ENCODE results near the gene FAM114A1.

Gene FAM114A1

GRCh38 chr4:38858097-38858420, 9.5 kb upstream of the FAM114A1 start:
- DNase-seq (ENCODE audit: low read depth in 4 of 4, low spot score in 1 of 4), result no peak

DNA sequence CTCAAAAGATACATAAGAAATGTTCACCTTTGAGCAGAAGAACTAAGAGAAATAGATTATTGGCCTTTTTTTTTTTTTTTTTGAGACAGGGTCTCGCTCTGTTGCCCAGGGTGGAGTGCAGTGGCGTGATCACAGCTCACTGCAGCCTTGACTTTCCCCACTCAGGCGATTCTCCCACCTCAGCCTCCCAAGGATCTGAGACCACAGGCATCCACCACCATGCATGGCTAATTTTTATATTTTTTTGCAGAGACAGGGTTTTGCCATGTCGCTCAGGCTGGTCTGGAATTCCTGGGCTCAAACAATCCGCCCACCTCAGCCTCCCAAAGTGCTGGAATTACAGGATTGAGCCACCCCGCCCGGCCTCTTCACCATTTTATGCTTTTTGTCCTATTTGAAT, 8.1 kb upstream of the FAM114A1 start:
- no peak for DNase-seq (ENCODE audit: low read depth in 4 of 4, low spot score in 1 of 4)

DNA sequence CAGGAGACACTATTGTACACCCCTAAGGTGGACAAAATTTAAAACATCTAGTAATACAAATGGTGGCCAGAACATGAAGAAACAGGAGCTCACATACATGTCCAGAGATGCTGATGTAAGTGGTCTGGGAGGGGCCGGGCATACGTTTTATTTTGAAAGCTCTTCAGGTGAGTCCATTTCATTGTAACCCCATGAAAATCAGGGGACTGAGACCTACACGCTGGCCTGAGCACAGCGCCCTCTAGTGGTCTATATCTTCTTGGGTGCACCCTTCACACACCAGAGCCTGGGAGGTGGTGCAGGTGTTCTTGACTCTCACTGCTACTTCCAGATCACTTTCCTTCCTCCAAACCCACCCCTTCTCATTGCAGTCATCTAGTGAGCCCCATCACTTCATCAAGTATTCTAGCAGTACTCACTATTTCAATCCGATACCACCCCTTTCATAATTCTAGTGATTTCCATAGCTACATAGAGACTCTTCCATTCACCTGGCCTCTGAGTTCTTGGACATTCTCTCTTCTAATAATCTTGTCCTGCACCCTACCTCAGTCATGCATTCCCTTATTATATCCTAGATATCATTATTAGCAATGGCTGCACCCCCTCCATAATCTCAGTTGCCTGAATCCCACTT, 6.7 kb upstream of the FAM114A1 start:
- DNase-seq (ENCODE audit: low read depth in 4 of 4, low spot score in 1 of 4), result peak; percentile 27 to 42 (median 36)

DNA sequence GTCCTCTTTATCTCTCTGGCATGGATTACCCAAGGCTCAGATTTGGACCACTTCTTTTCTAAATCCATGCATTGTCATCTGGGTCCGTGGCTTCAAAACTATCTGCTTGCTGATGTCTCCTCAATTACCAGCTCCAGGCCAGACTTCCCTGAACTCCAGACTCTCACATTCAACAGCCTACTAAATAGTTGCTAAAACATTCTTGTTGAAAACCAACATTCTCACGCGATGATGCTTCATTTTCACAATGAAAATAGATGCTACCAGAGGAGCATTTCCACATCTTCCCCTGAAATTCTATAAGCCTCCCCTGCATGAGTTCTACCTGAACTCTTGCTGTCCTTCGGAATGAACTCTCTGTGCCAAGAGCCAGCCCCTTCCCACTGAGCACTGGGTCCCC, 5.8 kb upstream of the FAM114A1 start:
- no peak for DNase-seq (ENCODE audit: low read depth in 4 of 4, low spot score in 1 of 4)

DNA sequence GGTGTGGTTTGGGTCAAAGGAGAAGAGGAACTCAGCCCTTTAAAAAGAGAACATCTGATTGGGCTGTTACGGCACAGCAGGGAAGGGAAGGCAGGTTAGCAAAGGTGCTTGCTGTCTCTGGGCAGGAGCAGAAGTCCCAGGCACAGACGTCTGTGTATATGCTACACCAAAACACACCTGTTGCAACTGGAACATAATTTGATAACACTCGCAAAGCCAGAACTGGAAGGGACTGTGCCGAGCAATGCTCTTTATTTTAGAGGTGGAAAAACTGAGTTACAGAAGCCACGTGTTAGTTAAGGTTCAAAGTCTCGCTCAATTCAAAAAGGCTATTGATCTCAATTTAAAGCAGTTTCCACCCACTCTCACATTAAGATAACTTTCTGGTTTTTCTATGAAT, 2.2 kb upstream of the FAM114A1 start:
- DNase-seq (ENCODE audit: low read depth in 4 of 4, low spot score in 1 of 4), result no peak

DNA sequence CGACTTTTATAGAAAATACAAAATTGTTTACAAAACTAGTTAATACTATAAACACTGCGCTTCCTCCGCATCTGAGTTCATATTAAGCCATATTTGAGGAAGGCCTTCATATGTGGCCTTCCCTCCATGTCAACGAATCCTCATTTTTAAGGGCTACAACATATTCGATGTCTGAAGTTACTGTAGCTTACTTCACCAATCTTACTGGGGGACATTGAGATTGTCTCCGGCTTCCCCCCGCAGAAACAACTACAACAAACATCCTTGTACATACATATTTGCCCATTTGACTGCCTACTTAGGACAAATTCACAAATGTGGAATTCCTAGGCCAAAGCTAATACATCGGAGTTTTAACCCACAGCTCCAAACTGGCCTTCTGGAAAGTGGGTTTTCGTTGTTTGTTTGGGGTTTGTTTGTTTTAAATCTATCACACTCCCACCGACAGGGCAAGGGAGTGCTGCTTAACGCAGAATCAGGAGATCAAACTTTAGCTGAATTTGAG, 581 bp upstream of the FAM114A1 start:
- no peak for DNase-seq (ENCODE audit: low read depth in 4 of 4, low spot score in 1 of 4)

DNA sequence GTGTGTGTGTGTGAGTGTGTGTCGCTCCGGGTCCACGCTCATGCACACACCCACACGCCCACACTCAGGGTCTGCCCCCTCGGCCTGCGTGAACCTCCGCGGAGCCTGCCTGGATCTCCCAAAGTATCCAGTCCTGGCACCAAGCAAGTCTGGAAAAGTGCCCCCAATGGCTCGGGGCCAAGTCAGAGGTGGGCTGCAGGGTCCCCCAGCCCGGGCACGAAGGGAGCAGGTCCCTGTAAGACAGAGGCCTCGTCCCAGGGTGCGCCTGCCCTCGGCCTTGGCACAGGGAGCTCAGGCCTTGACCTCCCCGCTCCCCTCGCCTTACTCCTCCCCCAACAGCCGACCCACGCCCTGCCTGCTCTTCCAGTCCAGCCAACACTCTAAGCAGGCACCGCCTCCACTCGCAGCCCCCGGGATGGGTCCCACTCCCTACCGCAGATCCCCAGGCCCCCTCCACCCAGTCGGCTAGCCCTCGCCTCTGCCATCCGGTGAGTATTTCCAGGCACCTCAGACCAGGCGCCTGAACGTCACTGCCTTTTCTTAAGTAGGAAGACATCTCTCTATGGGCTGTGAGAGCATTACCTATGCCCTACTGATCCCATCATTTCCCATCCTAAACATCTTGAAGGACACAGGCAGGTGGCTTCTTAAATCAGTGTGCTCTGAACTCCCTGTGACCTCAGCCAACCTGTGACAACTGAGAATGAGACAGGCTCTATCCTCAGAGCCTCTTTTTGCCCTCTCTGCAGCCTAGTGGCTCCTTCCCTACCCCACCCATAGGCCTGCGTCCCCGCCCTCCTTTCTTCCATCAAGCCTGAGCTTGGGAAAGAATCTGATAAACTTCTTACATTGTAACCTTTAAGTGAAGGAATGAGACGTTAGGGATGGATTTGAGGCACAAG, 704 bp downstream of the FAM114A1 start:
- DNase-seq (ENCODE audit: low read depth in 4 of 4, low spot score in 1 of 4), result no peak

DNA sequence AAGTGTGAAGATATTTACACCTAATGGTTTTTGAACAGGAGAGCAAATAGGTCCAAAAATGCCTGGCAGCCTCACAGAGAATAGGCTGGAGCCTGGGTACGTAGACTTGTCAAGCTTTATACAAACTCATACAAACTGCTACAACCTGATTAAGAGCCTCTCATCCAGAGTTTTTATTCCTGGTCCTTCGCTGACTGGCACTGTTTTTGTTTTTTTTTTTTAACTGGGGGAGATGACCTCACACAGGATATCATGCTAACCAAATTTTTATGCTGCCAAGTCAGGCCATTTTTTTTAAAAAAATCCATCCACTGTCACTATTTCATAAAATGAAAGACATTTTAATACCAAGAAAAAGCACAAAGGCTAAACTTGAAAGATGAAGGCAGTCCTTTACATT, 1.9 kb downstream of the FAM114A1 start:
- no peak for DNase-seq (ENCODE audit: low read depth in 4 of 4, low spot score in 1 of 4)

- no peak for DNase-seq (ENCODE audit: low read depth in 4 of 4, low spot score in 1 of 4)
Observed at GRCh38 chr4:38870098-38870808, 2.6 kb downstream of the FAM114A1 start.

GRCh38 chr4:38871593-38871992, 4.0 kb downstream of the FAM114A1 start:
- DNase-seq (ENCODE audit: low read depth in 4 of 4, low spot score in 1 of 4), result no peak

GRCh38 chr4:38872620-38873019, 5.0 kb downstream of the FAM114A1 start:
- DNase-seq (ENCODE audit: low read depth in 4 of 4, low spot score in 1 of 4), result no peak

DNA sequence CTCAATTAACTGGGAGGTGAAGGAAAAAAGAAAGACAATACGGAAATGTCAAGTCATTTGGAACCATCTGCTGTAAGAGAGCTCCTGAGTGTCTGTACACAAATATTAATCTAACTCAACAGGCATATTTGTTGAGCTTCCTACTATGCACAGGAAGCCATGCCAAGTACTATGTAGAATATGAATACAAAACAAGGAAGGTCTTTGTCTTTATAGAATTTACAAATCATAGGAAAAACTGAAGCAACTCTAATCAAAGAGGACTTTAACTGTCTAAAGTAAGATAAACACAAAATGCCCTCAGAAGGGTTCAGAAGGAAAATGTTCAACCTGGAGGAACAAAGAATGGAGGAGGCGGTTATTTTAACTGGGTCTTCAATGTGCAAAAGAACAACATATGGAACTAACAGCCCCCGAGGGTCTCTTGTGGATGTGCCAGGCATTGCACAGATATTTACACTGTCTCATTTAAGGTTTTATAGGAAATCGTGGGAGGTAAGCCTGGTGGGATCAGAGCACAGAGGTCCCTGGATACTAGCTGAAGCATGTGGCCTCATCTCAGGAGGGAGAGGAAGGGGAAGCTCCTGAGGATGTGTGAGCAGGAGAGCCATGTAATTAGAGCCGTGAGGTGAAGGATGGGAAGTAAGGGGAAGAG, 5.8 kb downstream of the FAM114A1 start:
- no peak for DNase-seq (ENCODE audit: low read depth in 4 of 4, low spot score in 1 of 4)

- no peak for DNase-seq (ENCODE audit: low read depth in 4 of 4, low spot score in 1 of 4)
Observed at GRCh38 chr4:38876636-38877035, 9.0 kb downstream of the FAM114A1 start.

- no peak for DNase-seq (ENCODE audit: low read depth in 4 of 4, low spot score in 1 of 4)
Observed at GRCh38 chr4:38884254-38884653, 16.6 kb downstream of the FAM114A1 start.

DNA sequence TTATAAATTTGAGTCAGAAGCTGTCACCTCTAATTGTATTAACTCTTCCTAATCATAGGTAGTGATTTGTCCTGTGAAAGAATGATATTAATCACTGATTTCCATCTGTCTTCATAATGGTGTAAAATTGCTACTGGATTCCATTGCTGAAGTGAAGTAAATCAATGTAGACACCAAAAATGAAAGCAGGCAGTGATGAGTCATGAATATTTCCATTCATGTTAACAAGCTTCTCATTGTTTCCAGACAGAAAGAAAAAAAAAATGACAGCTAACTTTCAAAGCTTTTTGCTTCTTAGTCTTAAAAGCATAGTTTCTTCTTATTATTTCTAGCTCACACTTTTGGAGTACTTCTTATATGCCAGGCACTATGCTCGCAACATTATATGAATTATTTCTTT, 21.5 kb downstream of the FAM114A1 start:
- DNase-seq (ENCODE audit: low read depth in 4 of 4, low spot score in 1 of 4), result no peak

DNA sequence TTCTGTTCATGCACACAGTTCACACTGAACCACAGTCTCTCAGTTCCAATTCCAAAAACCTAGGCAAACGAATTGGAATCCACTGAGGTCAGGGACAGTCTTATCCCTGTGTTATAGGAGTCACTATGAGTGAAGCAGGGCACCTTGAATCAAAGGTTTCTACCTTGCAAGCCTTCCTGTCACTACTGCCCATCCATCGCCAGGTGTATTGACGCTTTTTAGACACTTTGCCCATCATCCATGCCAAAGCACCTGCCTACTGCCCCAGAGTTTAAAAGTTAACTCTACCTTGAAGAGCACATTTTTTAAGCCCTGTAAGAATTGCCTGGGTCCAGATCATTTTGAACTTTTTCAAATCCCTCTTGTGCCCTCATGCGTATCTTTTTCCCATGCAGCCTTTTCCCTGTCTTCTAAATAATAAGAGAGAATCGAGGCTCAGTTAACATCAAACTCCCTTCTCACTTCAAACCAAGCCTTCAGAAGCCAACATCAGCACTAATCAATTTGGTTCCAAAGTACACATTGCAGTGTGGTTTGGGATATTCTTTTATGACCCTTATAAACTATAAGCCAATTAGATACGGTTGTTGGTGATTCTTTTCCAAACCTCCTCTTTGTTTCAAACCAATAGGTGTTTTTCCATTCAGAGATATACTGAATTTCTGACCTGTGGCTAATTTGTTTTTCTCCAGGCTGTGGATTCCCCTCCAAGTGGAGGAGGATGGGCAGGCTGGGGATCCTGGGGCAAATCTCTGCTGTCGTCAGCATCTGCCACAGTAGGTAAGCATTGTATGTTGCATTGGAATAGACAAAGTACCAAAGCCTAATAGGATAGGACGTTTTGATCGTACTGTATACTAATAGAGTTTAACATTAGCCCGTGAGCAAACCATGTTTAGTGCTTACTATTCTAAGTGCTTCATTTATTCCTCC, 23.7 kb downstream of the FAM114A1 start:
- DNase-seq (ENCODE audit: low read depth in 4 of 4, low spot score in 1 of 4), result no peak

- no peak for DNase-seq (ENCODE audit: low read depth in 4 of 4, low spot score in 1 of 4)
Observed at GRCh38 chr4:38894322-38894982, 26.8 kb downstream of the FAM114A1 start.

DNA sequence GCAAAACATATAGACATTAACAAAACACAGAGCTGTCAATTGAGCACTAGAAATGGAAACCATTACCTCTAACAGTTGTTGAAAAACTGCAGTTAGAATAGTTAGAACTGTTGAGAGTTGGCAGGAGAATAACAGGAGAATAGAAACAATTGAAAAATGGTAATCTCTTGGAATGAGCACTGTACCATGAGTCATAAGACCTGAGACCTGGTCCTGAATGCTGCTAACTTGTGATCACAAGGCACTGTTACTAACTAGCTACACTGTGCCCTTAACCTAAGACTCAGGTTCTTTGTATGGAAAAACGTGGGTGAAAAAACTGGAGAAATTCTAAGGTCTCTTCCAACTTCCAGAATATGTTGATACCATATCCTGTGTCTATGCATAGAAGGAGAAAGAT, 29.3 kb downstream of the FAM114A1 start:
- DNase-seq (ENCODE audit: low read depth in 4 of 4, low spot score in 1 of 4), result no peak

DNA sequence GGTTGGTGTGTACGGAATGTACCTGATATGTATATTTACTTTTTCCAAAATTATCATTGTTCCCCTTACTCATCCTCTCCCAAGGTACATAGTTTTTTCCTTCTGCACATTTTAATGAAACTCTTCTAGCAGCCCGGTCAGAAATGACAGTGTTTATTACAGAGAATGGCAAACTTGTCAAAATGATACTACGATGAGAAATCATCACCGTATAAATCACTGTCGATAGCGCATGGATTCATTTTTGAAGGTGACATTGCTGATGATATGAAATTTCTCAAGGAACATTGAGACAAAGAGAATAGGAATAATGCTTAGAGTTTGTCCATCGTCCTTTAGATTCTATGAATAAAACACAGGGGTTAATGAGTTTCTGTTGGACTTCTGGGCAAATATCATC, 30.6 kb downstream of the FAM114A1 start:
- no peak for DNase-seq (ENCODE audit: low read depth in 4 of 4, low spot score in 1 of 4)

- DNase-seq (ENCODE audit: low read depth in 4 of 4, low spot score in 1 of 4), result no peak
Observed at GRCh38 chr4:38902221-38902620, 34.6 kb downstream of the FAM114A1 start.
